HG02885 (cell line): Measurements from ENCODE around the gene BEST1.

Source experiments
- ATAC-seq: cut with Tn5 transposase; IDR thresholded peaks from one replicate; pipeline ENCODE4 v1.9.1; 2021; ENCODE audit warnings: mild to moderate bottlenecking; ENCODE audit not compliant: unreplicated experiment, poor library complexity

BEST1 gene

DNA sequence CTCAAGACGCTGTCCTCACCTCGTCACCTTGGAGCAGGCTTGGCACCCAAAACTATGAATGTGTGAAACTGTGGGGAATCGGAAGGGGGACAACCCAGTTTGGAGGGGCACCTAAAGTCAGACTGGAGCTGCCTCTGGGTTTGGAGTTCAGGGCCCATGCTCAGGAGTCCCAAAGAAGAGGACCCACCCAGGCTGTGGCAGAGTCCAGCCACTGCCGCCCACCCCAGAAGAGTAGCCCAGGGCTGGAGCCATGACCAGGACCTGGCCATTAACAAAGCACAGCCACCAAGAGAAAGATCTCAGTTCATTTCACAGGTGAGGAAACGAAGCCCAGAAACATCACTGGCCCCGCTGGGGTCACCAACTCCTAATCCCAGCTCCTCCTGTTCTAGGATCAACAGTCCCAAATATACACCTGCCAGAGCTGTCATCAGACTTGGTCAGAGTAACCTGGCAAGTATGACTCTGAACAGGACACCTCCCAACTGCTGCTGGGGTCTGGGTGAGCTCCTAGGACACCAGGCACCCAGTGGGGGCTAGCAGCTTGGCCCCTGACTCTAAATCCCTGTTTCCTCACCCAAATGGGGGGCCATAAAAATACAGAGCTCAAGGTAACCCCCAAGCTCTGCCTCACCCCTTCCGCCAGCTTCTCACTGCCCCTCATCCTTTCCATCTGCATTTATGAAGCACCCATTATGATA, 35.5 kb upstream of the BEST1 start:
- no peak for ATAC-seq

DNA sequence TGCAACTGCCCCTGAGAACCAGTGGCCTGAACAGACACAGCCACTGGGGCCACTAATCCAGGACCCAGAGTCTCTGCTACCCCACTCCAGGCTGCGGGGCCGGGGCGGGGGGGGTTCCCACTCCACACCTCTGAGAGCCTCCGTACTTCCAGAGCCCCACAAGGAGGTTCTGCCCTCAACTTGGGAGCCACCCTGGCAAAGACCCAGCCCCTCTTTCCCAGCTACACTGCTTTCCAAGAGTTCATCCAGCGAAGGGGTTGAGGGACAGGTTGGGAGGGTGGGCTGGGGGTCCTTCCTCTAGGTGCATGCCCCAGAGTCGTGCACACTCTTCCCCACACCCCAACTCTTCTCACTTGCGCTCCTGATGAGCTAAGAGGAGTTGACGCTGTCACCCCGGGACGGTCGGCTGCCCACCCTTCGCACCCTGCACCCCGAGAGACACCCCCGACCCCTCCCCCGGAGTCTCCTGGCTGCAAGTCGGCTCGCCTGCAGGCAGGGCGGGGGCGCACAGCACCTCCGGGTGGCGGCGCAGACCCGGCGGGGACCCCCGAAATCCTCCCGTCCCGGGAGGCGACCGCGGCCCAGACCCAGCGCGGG, 33.3 kb upstream of the BEST1 start:
- ATAC-seq = no peak

DNA sequence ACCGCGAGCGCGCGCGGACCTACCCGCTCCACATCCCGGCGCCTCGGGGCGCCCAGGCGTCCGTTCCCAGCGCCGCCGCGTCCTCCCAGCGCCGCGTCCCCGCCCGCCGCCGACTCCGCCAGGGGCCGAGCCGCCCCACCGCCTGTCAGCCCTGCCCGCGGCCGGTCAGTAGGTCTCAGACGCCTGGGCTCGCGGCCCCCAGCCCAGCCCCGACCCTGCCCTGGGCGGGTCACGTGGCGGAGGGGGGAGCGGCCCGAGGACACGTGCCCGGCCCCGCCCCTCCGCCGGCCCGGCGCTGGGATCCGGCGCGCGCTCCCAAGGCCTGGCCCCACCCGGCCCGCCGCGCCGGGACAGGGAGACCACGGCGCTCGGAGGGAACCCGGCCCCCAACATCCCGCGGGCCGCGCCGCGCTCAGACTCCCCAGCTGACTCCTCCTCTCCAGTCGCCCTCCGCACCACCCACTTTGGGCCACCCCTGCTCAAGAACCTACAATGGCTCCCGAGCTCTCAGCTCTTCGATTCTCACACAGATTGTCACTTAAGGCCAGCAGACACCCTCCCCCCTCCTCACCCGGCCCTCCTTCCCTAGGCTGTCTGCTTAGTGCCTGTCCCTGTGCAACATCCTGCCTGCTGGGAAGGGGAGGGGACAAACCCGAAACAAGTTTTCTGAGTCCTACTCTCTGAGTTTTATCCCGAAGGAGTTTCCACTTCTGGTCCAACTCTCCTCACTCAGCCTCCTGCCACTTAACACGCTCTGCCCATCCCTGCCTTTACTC, 32.6 kb upstream of the BEST1 start, which contains the start of gene RAB3IL1:
TSS of gene RAB3IL1 (minus strand) at position 233 of the 776 bp plus-strand sequence. CDS start at position 34, 199 bp downstream.
- ATAC-seq = no peak

DNA sequence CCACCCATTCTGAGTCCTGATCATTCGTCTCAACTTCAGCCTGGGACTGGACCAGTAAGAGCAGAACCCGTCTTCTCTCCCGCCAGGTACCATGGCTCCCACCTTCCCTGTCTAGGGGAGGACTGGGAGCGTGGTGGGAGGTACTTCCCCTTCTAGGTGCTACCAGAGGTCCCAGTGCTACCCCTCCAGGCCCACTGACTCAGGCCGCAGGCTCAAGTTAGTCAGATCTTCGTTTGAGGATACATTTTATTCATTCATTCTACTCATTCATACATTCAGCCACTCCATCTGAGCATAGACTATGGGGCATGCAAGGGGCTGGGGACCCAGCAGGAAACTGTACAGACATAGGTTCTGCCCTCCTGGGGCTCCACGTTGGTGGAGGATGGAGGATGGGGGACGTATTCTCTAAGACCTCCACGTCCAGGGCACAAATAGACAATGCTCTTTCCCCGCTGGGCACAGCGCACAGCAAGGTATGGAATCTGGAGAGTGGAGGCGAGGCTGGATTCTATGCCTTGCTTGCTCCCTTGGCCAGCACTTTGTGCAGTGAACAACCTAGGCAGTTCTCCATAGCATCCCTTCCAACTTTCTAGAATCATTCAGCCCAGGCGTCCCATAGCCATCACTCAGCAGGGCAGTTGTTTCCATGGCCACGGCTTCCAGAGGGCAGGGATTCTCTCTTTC, 31.8 kb upstream of the BEST1 start:
- ATAC-seq = no peak

DNA sequence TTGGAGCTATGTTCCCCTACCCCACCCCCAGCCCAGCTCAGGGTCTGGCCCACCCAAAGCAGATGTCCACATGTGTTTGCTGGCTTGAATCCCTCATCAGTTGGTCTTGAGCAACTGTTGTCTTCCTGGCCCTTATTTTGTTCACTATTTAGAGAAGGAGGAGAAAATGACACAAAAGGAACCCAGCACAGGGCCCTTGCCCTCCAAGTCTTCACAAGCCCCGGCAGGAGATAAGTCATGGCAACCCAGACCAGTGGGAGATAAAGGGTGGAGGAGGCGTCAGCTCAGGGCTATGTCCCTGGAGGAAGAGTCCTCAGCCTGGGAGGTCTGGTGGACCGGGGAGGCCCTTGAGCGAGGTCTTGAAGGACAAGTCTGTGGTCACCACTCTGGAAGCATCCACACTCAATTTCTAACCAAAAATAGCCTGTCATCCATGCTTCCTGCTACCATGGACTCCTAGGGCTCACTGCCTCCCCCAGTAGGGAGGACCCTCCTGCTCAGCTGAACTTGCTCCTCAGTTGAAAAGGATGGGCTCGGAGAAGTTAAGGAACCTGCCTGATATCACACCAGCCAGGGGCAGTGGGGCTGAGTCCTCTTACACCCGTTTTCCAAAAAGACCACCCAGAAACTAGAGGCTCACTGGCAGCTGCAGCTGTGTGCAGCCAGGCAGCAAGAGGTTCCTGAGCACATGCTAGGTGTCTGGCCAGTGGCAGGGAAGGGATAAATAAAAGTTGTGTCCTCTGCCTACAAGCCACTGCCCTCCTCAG, 31.0 kb upstream of the BEST1 start:
- ATAC-seq = no peak

DNA sequence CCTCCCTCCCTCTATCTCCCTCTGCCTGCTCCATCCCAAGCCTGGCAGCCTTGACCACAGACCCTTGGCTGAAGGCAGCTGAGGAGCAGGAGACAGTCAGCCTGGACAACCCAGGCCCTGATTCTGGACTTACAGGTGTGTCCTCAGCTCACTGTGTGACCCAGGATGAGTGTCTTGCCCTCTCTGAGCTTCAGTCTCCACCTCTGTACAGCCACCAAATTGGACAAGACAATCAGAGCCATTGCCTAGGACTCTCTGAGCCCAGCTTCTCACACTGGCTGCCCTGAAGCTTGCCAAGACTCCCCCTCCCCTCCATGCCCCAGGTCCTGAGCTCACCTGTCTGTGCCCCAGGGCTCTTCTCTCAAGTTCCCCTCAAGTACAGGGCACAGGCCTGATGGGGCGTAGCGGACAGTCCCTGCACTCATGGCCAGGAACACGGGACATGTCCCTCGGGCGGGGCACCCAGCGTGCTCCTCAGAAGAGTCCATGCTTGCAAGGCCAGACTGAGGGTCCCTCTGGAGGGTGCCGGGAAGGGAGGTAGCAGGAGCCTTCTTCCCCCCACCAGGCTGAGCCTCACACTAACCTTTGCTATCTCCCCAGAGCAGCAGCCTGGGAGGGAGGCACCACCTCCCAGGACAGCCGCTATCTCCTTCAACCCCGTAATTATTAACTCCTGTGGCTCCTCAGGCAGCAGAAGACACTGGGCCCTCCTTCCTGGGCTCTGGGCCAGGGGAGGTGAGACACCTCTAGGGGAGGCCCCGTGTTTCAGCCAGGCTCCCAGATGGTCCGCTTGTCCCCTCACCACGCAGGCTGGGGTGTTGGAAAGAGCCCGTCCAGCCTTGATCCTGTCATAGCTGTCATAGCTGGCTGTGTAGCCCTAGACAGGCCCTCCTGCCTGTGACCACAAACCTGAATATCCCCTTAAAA, 30.2 kb upstream of the BEST1 start:
- no peak for ATAC-seq

DNA sequence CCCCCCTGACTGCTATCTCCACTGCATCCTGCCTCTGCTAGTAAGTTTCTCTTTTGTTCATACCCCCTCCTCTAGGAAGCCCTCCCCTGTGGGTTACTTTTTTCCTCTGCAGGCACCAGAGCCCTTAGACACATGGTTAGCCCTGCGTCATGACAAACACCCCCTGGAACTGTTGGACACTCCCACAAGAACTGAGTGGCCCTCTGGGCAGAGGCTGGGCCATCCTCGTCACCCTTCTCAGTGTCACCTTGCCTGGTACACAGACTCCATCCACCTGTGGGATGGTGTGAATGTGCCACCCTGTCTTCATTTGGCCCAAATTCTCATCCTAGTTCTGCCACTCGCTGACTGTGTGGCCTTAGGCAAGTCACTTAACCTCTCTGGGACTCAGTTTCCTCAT, 28.7 kb upstream of the BEST1 start:
- ATAC-seq = no peak

DNA sequence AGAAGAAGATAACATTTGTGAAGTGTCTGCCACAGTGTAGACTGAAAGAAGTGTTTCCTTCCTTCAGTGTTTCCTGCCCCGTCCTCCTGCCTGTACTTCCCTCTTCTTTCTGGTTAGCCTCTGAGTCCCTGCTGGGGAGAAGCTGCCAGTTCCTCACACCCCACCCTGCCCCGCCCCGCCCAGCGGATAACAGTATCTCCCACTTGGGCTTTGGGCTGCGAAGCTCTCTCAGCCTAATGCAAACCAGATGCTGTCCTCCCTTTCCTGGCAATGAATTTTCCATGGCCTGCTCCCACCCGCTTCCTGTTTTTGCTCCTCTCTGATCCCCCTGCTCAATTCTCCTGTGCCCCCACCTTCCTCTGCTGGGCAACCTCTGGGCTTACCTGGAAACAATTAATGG, 27.6 kb upstream of the BEST1 start:
- no peak for ATAC-seq

DNA sequence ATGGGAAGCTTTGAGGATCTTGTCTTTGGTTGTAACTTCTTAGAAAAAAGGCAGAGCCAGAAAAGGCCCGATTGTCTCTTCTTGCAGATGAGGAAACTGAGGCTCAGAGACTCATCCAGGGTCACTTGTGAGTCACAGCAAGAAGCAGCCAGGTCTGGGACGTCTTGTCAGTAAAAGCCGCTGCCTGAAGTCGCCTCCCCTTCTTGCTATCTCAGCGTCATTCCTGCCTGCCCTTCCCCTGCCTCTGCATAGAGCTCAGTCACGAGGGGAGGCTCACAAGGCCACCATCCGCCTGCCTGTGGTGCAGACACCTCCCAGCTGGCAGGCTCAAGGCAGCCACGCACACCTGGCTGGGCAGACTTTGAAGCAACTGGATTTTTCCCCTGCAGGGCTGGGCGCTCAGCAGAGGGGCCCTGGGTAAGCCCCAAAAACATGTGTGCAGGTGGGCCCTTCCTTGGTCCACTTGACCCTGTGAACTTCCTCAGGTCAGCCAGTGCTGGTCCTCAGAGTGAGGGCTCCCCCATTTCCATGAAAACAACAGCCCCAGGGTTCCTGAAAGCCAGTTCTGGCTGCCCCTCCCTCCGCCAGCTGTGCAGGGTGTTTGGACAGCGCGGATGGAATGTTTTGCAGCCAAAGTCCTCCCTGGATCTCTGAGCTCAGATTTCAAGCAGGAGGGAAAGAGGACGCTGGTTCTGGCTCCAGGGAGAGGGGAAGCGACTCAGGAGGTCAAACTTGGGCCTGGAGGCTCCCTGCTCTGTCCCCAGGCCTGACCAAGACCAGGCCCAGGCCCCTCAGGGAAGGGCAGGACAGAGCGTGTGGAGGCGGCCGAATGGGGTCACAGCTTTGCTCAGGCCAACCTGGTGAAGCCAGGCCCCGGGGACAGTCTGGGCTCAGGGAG, 26.7 kb upstream of the BEST1 start:
- no peak for ATAC-seq

DNA sequence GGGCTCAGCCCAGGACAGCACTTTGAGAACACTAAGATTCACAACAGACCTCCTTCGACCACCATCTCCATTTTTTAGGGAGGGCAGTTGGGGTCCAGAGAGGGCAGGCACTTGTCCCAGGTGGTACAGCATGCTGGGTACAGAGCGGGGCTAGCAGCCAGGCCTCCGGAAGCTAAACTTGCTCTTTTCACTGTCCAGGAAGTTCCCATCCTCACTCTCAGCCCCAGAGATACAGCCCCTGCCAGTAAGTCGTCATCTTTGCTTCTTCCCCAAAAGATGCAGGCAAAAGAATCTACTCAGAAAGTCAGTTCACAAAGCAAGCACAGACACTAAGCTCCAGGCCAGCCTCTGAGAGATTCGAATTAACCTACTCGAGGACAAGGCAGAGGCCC, 26.1 kb upstream of the BEST1 start:
- ATAC-seq = no peak

DNA sequence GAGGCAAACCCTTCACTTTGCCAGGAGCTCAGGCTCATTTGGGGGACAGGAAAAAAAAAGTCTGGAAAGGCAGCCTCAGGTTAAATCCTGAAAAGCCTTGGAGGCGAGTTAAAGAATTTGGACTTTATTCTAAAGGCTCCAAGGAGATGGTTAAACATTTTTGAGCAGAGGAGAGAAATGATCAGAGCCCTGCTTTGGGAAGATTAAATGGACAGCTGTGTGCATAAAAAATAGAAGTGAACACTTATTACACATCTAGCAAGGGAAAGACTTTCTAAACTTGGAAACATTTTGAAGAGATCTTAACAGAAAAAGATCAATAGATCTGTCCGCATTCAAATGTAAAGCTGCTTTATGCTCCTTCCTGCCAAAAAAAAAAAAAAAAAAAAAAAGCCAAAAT, 24.4 kb upstream of the BEST1 start:
- ATAC-seq = no peak

DNA sequence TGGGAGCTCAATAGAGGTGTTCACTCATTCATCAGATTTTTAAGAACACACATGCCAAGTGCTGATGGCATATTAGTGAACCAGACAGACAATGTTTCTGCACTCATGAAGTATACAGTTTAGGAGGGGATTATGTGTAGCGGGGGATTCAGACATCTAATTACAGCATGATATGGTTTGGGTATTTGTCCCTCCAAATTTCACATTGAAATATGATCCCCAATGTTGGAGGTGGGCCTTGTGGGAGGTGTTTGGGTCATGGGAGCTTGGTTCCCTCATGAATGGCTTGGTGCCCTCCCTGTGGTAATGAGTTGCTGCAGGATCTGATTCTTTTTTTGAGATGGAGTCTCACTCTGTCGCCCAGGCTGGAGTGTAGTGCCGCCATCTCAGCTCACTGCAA, 23.9 kb upstream of the BEST1 start:
- no peak for ATAC-seq

DNA sequence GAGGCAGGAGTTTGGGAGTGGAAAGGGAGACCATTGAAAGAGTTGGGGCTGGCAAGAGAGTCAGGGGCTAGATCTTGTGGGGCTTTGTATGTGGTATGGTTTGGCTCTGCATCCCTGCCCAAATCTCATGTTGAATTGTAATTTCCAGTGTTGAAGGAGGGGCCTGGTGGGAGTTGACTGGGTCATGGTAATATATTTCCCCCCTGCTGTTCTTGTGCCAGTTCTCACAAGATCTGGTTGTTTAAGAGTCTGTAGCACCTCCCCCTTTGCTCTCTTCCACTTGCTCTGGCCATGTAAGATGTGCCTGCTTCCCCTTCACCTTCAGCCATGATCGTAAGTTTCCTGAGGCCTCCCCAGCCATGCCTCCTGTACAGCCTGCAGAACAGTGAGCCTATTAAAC, 22.6 kb upstream of the BEST1 start:
- no peak for ATAC-seq

DNA sequence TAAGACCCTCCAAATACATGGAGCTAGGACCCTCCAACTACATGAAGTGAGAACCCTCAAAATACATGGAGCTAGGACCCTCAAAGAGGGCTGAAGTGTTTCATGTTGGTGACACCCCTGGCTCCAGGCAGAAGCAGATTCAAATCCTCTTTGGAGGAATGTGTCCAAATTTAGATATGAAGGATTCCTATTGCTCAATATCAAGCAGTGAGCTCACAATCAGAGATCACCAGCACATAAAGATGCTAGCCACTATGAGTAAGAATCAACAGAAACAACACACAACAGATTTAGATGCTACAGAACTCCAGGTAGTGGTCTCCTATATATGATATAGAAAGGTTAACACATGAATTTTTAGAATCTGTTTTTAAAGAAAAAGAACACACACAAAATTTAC, 21.5 kb upstream of the BEST1 start:
- no peak for ATAC-seq

DNA sequence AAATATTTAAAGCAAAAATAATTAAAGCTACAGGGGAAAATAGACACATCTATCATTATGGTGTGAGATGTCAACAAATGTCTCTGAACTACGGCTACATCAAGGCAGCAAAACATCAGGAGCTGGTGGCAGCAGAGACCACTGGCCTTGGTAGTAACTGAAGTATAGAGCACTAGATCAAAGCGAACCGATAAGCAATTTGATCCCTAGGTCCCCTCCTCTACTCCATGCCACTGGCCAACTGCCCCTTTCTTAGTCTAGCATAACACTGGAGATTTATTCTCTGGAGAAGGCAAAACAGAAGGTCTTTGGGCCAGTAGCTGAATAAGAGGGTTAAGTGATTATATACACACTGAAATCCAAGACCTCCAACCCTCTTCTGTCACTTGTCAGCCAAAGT, 19.2 kb upstream of the BEST1 start:
- no peak for ATAC-seq

DNA sequence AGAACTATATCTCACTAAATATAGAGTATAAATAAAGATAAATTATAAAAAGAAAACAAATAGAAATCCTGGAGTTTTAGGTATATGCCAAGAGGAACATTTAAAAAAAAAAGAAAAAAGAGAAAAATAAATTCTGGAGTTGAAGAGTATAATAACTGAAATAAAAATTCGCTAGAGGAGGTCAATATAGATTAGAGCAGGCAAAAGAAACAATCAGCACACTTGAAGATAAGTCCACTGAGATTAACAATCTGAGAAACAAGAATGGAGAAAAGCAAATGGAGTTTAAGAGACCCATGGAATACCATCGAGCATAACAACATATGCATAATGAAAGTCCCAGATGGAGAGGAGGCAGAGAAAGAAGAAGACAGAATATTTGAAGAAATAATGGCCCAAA, 14.3 kb upstream of the BEST1 start:
- no peak for ATAC-seq

DNA sequence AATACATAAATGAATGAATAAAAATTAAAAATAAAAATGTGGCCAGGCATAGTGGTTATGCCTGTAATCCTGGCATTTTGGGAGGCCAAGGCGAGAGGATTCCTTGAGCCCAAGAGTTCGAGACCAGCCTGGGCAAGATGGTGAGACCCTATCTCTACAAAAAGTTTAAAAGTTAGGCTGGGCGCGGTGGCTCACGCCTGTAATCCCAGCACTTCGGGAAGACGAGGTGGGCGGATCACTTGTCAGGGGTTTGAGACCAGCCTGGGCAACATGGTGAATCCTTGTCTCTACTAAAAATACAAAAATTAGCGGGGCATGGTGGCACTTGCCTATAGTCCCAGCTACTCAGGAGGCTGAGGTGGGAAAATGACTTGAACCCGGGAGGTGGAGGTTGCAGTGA, 9.7 kb upstream of the BEST1 start:
- ATAC-seq = no peak

DNA sequence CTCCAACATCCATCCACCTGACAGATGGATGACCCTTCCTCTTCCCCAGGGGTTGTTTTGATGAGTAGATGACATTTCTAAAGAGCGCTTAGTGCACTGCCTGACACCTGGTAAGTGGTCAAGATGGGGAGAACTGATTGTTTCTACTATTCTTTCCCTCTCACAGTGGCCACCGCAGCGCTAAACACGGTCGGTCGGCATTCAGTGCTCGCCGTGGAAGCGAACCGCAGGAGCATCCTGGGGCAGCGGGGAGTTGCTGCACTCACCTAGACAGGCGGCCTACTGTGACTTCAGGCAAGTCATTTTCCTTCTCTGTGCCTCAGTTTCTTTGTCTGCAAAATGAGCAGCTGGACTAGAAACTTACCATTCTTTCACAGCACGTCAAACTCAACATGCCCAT, 5.0 kb upstream of the BEST1 start:
- ATAC-seq = no peak
